NCI-H226 (cell line): ENCODE data around the gene KRTAP5-6.

ENCODE experiments used
- DNase-seq: peaks from one replicate; pipeline ENCODE4 v3.0.0-alpha.2; 2015

KRTAP5-6 gene

GRCh38 chr11:1734641-1735081 lies 37.7 kb downstream of the KRTAP5-6 start:
- no peak for DNase-seq

GRCh38 chr11:1735271-1735670 lies 38.3 kb downstream of the KRTAP5-6 start:
- DNase-seq: no peak

GRCh38 chr11:1736447-1736992 lies 39.5 kb downstream of the KRTAP5-6 start:
- DNase-seq: no peak

- no peak for DNase-seq
These were observed 40.2 kb downstream of the KRTAP5-6 start for GRCh38 chr11:1737080-1737757.

GRCh38 chr11:1738380-1738779 lies 41.4 kb downstream of the KRTAP5-6 start:
- DNase-seq: no peak

- no peak for DNase-seq
These were observed 42.6 kb downstream of the KRTAP5-6 start for GRCh38 chr11:1739576-1739975.

GRCh38 chr11:1740786-1741530 lies 44.0 kb downstream of the KRTAP5-6 start:
- no peak for DNase-seq

- DNase-seq: no peak
These were observed 44.7 kb downstream of the KRTAP5-6 start for GRCh38 chr11:1741741-1742140.

- DNase-seq: no peak
These were observed 45.4 kb downstream of the KRTAP5-6 start for GRCh38 chr11:1742371-1742770.

GRCh38 chr11:1742869-1743584 lies 46.0 kb downstream of the KRTAP5-6 start:
- DNase-seq: no peak

GRCh38 chr11:1743585-1744136 lies 46.7 kb downstream of the KRTAP5-6 start:
- DNase-seq: no peak

- no peak for DNase-seq
These were observed 47.3 kb downstream of the KRTAP5-6 start for GRCh38 chr11:1744137-1744886.

- DNase-seq: no peak
These were observed 48.1 kb downstream of the KRTAP5-6 start for GRCh38 chr11:1744891-1745700.

GRCh38 chr11:1745701-1746320 lies 48.8 kb downstream of the KRTAP5-6 start:
- no peak for DNase-seq

- DNase-seq: no peak
These were observed 49.5 kb downstream of the KRTAP5-6 start for GRCh38 chr11:1746511-1746931.

- DNase-seq: no peak
These were observed 50.2 kb downstream of the KRTAP5-6 start for GRCh38 chr11:1746956-1747752.
